ENCODE measurements around the gene ARL6IP4.

- TF ChIP-seq CTCF (conservative IDR thresholded peaks at IDR 0.05; ENCODE audit: low read length) = no peak
- TF ChIP-seq EZH2phosphoT487 (IDR thresholded peaks at IDR 0.05; ENCODE audit: borderline replicate concordance, low read depth, low read length) = no peak
Observed at GRCh38 chr12:122986258-122986871, 5.9 kb downstream of the ARL6IP4 start.

Data from OCI-LY7 (cell line).